Activated CD4-positive, alpha-beta T cell treated with anti-CD3 and anti-CD28 coated beads, Interleukin-2, amount 50 U/mL, for 4 hours (primary cell): ENCODE measurements around the gene PRSS22.

Experiments used
- DNase-seq, 2 experiments: peaks; one replicate each; pipeline ENCODE4 v3.0.0-alpha.2; 2020

The PRSS22 gene

DNA sequence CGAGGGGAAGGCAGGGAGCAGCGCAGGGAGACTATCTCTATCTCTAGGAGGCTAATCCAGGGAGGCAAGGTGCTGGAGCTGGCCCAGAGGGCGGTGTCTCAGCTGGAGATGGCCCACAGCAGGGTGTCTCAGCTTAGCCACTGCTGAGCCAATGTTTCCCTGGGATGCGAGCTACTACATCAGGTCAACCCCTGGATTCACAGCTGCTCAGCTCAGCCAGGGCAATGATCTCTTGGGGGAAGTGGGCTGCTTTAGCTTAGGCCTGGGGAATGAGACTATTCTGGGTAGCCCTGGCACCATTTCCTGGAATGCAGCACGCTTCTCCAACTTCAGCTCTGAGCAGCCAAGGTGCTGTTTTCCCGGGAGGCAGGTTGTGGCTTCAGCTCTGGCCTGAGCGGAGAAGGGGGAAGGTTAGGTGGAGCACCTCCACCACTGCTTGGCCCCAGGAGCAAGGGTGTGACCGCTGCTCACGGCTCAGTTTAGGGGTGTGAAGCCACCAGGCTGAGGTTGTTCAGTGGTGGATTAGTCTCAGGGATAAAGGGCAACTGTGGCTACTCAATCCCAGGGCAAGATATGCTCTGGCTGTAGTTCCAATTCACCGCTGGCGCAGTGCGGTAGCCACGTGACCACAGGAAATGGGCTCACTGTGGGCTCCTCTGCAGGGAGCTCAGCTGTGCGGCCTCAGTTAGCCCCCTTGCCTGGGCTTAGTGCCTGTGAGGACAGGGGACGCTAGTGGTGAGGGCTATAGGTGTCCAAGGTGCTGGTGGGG is 46.1 kb downstream of the PRSS22 start:
- DNase-seq, result no peak

- no peak for DNase-seq
Measured at GRCh38 chr16:2810651-2811050, 47.3 kb downstream of the PRSS22 start.

GRCh38 chr16:2809149-2809760 is 48.7 kb downstream of the PRSS22 start:
- DNase-seq, result no peak

GRCh38 chr16:2808181-2808580 is 49.8 kb downstream of the PRSS22 start:
- DNase-seq, result no peak

DNA sequence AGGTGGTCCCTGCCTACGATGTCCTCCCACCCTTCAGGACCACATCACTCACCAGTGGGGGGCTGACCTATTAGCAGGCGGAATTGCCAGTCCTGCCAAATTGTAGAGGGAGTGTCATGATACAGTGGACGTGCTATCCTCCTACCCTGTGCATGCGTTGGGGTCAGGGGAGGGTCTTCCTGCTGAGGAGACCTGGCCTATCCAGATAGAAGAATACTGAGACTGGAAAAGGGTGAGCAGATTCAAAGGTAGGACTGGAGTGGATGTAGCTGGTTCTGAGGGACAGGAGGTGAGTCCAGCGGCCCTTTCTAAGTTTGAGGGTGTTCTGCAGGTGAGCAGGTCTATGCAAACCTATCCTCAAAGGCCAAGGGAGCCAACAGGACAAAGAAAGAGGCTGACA is 51.7 kb downstream of the PRSS22 start:
- no peak for DNase-seq

DNA sequence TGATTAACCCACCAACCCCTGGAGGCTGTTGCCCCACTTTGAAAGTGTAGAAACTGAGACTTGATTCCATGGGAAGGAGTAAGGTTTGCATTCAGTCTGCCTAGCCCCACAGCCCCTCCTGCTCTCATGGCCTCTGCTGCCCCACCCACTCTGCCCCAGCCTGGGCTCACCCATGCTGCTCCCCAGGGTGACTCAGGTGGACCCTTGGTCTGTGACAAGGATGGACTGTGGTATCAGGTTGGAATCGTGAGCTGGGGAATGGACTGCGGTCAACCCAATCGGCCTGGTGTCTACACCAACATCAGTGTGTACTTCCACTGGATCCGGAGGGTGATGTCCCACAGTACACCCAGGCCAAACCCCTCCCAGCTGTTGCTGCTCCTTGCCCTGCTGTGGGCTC is 53.2 kb downstream of the PRSS22 start:
- no peak for DNase-seq

- no peak for DNase-seq
Measured at GRCh38 chr16:2803545-2804195, 54.3 kb downstream of the PRSS22 start.
